Lung (tissue), 12 donors: Measurements from ENCODE around the gene GNG7. TPM values are rescaled to one million over a fixed set of nuclear protein-coding genes. Genes with fewer than 3 reads are reported as not detected.

Source experiments
- ATAC-seq: fragments of 200-7000 bp; cut with Tn5 transposase; one replicate; pipeline ENCODE4 v1.9.1; 2020; ENCODE audit warnings: moderate number of reproducible peaks; ENCODE audit not compliant: insufficient read depth, low FRiP score
- DNase-seq, 3 donors: peaks; one replicate each; pipeline ENCODE4 v3.0.0-alpha.2; 2013 to 2017
- H3K27ac ChIP-seq, 2 donors: one replicate each; pipeline ENCODE4 v1.5.1; 2013; ENCODE audit warnings: mild to moderate bottlenecking in 2 of 2, moderate library complexity in 2 of 2, control low read depth in 1 of 2, inconsistent platforms in 1 of 2, low read depth in 1 of 2, low read length in 1 of 2
- H3K27me3 ChIP-seq, 3 donors: one replicate each; pipeline ENCODE4 v1.5.1; 2013; ENCODE audit warnings: low read length in 2 of 3; ENCODE audit not compliant: control insufficient read depth in 3 of 3, insufficient read depth in 3 of 3
- H3K36me3 ChIP-seq, 4 donors: one replicate each; pipeline ENCODE4 v1.5.1; 2013; ENCODE audit warnings: low read length in 4 of 4, mild to moderate bottlenecking in 1 of 4, moderate library complexity in 1 of 4; ENCODE audit not compliant: control insufficient read depth in 4 of 4, insufficient read depth in 4 of 4
- H3K4me1 ChIP-seq, 5 donors: one replicate each; pipeline ENCODE4 v1.5.1; 2013; ENCODE audit warnings: low read length in 5 of 5, mild to moderate bottlenecking in 2 of 5, moderate library complexity in 1 of 5; ENCODE audit not compliant: control insufficient read depth in 5 of 5, insufficient read depth in 5 of 5
- H3K4me3 ChIP-seq: one replicate; pipeline ENCODE4 v1.5.1; 2013; ENCODE audit warnings: mild to moderate bottlenecking, control low read depth, moderate library complexity
- H3K9ac ChIP-seq, 2 donors: one replicate each; pipeline ENCODE4 v1.5.1; 2013; ENCODE audit warnings: low read length in 2 of 2, control low read depth in 1 of 2; ENCODE audit not compliant: insufficient read depth in 1 of 2
- H3K9me3 ChIP-seq, 4 donors: one replicate each; pipeline ENCODE4 v1.5.1; 2013; ENCODE audit warnings: low read length in 3 of 4, mild to moderate bottlenecking in 1 of 4, moderate library complexity in 1 of 4; ENCODE audit not compliant: control insufficient read depth in 4 of 4, insufficient read depth in 3 of 4
- CTCF ChIP-seq: IDR thresholded peaks from 2 replicates; pipeline ENCODE4 v1.5.1; 2012; ENCODE audit warnings: mild to moderate bottlenecking; ENCODE audit errors: control extremely low read depth, extremely low read depth
- WGBS, 2 donors: extraction: QIAGEN DNeasy Blood & Tissue Kit; methylation state at CpG; one replicate each; pipeline ENCODE4 v1.1.7; 2013; 5-methylcytosine and 5-hydroxymethylcytosine counted together
- polyA plus RNA-seq, 2 donors: library from polyadenylated mRNA; stranded (reverse); fragments of 200-250 nt; gene quantifications; one replicate each; pipeline ENCODE4 v1.2.1, GENCODE V29; 2013
- total RNA-seq, 2 donors: library from RNA; depleted of rRNA in 1 of 2; stranded (reverse); fragments of >200 nt in 1 of 2; gene quantifications; one replicate each; pipeline ENCODE4 v1.2.1, GENCODE V29; 2014 to 2021
- donor health status: control.
- donor health status: control.
- donor health status: Bipolar disorder and iron deficiency.
- donor health status: healthy.
- donor health status: DM: yes; HTN: yes; CAD: no.

The GNG7 gene
- total and polyA plus RNA-seq, 4 donors: 1.6 to 4.5 (median 2.8) TPM

GRCh38 chr19:2477141-2477710, 225.3 kb downstream of the GNG7 start:
- Histone ChIP-seq H3K4me3 (peak overlapping the region; percentile 84), H3K9me3 (no peaks in the 10 kb centered on the region), H3K36me3 (peaks cover 0 to 8% (median 0%) of the 10 kb centered on the region in 4 donors), H3K4me1 (peaks cover 0 to 36% (median 4%) of the 10 kb centered on the region in 5 donors), H3K9ac (peak overlapping the region in 1 of 2 donors; percentile 37), H3K27me3 (peaks cover 0 to 6% (median 0%) of the 10 kb centered on the region in 3 donors), H3K27ac (peak overlapping the region; percentile 85 to 87)
- WGBS, 2 donors: 5% methylated on average over 22 to 27 of the region's 27 CpGs
- no peak for TF ChIP-seq CTCF
- peak in 1 of 3 donors; percentile 44 for DNase-seq
- no peak for ATAC-seq

- Histone ChIP-seq H3K4me1 (peaks cover 0 to 36% (median 4%) of the 10 kb centered on the region in 5 donors), H3K9me3 (no peaks in the 10 kb centered on the region), H3K36me3 (peaks cover 0 to 8% (median 0%) of the 10 kb centered on the region in 4 donors), H3K27me3 (peaks cover 0 to 4% (median 0%) of the 10 kb centered on the region in 3 donors), H3K4me3 (peak overlapping the region; percentile 84), H3K9ac (peak overlapping the region in 1 of 2 donors; percentile 37), H3K27ac (peak overlapping the region; percentile 85 to 87)
- no peak for TF ChIP-seq CTCF
- DNase-seq (peak; percentile 41 to 45 (median 42)), ATAC-seq (peak; percentile 1)
- 0 to 1% methylated on average over 41 to 42 of the region's 42 CpGs for whole genome bisulfite sequencing, 2 donors
Measured at GRCh38 chr19:2476451-2477140, 225.9 kb downstream of the GNG7 start.

- Histone ChIP-seq H3K4me1 (peaks cover 0 to 36% (median 4%) of the 10 kb centered on the region in 5 donors), H3K27me3 (peaks cover 0 to 3% (median 0%) of the 10 kb centered on the region in 3 donors), H3K9ac (peak within 1 kb of the TSS; percentile 37 to 75), H3K4me3 (peak within 1 kb of the TSS; percentile 84), H3K9me3 (no peaks in the 10 kb centered on the region), H3K36me3 (peaks cover 0 to 8% (median 0%) of the 10 kb centered on the region in 4 donors), H3K27ac (peak within 1 kb of the TSS; percentile 87 to 95)
- ATAC-seq: peak; percentile 80
- 0 to 1% methylated on average over 57 to 70 of the region's 70 CpGs for WGBS, 2 donors
- no peak for TF ChIP-seq CTCF
- DNase-seq: peak; percentile 96 to 97 (median 97)
Measured at GRCh38 chr19:2475702-2476450, 226.6 kb downstream of the GNG7 start, which contains the start of gene GADD45B. TSS of gene GADD45B (plus strand) at chr19:2476127. CDS start at chr19:2476359, 232 bp downstream.
